NB4 (cell line): ENCODE results near the gene SPOCK3.

Experiments
- MYC ChIP-seq: IDR thresholded peaks from 2 replicates; pipeline ENCODE4 v1.6.1; 2011; ENCODE audit warnings: low read depth, low read length
- POLR2A ChIP-seq: IDR thresholded peaks from 2 replicates; pipeline ENCODE4 v1.6.1; 2011; ENCODE audit warnings: mild to moderate bottlenecking; ENCODE audit not compliant: insufficient read length; ENCODE audit errors: extremely low read depth
- TF ChIP-seq, protein P1 (sequence below): IDR thresholded peaks from one replicate; pipeline ENCODE4 v1.5.1; 2012; ENCODE audit warnings: low read depth, low read length
- TF ChIP-seq, protein P2 (sequence below): IDR thresholded peaks from 2 replicates; pipeline ENCODE4 v1.6.1; 2011; ENCODE audit warnings: low read depth, low read length

DNA sequence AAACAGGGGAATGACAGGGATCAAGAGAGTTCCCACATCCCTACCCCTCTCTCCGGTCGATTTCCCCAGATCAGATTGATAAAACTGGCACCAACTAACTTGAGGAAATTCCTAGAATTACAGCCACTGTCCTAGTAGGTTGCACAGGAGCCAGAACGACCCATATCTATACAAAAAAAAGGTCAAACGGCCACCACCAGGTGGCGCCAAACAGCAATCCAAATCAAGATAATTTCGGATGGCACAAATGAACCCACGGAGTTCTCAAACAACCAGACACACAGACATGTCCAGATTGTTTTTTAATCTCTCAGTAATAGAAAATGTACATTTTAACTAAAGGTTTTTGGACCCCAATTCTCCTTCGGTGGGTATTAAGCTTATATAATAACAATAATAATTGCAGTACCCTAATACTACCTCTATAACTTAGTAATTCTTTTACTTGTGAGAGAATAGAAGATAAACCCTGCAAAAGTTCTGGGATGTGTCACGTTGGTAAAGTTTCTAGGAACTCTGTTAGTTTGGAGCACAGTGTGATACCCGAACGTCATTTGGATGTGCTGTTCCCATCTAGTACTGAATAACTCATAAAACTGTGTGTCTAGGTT, 212.6 kb downstream of the SPOCK3 start:
- TF ChIP-seq, protein P1, sequence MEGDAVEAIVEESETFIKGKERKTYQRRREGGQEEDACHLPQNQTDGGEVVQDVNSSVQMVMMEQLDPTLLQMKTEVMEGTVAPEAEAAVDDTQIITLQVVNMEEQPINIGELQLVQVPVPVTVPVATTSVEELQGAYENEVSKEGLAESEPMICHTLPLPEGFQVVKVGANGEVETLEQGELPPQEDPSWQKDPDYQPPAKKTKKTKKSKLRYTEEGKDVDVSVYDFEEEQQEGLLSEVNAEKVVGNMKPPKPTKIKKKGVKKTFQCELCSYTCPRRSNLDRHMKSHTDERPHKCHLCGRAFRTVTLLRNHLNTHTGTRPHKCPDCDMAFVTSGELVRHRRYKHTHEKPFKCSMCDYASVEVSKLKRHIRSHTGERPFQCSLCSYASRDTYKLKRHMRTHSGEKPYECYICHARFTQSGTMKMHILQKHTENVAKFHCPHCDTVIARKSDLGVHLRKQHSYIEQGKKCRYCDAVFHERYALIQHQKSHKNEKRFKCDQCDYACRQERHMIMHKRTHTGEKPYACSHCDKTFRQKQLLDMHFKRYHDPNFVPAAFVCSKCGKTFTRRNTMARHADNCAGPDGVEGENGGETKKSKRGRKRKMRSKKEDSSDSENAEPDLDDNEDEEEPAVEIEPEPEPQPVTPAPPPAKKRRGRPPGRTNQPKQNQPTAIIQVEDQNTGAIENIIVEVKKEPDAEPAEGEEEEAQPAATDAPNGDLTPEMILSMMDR, result peak; percentile 61
- no peak for TF ChIP-seq POLR2A
- TF ChIP-seq, protein P2, sequence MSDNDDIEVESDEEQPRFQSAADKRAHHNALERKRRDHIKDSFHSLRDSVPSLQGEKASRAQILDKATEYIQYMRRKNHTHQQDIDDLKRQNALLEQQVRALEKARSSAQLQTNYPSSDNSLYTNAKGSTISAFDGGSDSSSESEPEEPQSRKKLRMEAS, result no peak
- no peak for TF ChIP-seq MYC
